ENCODE results near the gene ZNF230.
A peak's percentile ranks its signal among the peaks of the same experiment; 100 is the strongest.

ZNF230 gene

DNA sequence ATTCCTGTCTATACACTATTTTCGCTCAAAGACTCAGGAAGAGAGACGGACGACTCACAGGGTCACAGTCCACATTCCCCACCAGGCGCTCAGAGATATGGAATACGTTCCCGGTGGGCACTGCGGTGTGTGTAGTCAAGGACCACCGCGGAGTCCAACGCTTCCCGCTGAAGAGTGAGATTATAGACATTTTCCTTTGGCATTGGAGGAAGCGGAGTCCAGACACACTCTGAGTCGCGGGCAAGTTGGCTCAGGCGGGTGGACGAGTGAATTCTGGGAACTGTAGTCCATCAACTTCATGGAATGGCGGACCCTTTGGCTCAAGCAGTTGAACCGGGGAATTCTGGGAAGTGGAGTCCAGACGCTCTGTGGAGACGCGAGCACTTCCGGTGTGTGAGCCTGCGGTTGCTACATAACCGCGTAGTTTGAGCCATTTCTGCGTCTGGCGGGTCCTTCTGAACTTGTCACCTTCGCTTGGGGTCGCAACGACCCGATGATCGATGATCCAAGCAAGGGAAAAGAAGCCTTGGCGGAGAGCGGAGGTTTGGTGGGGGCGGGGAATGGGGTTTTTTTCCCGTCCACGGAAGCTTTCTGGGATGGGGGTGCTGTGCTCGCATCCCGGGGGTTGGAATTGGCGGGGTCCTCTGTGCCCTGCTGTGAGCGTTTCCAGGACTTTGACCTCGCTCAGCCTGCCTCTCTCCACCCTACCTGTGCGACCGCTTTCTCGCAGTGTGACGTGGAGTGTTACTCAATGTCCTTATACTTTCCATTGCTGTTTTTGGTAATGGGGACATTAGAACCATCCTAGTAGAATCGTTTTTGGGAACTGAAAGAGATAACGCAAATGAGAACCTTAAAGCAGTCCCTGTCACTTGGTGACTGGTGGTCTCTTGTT is at the start of gene ZNF230:
TSS of gene ZNF230 (plus strand) at position 392 of the 895 bp plus-strand sequence. CDS start 4,122 bp downstream, outside the sequence.
- peak; percentile 90 for DNase-seq (ENCODE audit: extremely low read depth, low read depth)
- TF ChIP-seq, protein P1, sequence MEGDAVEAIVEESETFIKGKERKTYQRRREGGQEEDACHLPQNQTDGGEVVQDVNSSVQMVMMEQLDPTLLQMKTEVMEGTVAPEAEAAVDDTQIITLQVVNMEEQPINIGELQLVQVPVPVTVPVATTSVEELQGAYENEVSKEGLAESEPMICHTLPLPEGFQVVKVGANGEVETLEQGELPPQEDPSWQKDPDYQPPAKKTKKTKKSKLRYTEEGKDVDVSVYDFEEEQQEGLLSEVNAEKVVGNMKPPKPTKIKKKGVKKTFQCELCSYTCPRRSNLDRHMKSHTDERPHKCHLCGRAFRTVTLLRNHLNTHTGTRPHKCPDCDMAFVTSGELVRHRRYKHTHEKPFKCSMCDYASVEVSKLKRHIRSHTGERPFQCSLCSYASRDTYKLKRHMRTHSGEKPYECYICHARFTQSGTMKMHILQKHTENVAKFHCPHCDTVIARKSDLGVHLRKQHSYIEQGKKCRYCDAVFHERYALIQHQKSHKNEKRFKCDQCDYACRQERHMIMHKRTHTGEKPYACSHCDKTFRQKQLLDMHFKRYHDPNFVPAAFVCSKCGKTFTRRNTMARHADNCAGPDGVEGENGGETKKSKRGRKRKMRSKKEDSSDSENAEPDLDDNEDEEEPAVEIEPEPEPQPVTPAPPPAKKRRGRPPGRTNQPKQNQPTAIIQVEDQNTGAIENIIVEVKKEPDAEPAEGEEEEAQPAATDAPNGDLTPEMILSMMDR (IDR thresholded peaks at IDR 0.05; ENCODE audit: low read depth, low read length, missing control alignments) = no peak
- H3K4me3 ChIP-seq (replicated peaks; ENCODE audit: low read depth, low read length) = peak within 1 kb of the TSS; percentile 72

DNA sequence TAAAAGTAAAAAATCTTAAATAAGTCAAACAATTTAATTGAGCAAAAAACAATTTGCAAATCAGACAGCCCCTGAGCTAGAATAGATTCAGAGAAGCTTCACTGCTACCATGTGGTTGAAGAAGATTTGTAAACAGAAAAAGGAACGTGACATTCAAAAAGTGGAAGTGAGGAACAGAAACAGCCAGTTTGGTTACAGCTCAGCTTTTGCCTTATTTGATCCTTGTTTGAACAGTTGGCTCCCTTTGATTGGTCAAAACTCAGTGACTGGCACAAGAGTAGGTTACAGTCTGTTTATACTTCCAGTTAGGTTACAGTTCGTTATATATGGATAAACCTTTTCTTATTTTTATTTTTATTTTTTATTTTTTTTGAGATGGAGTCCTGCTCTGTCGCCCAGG is 45.9 kb upstream of the ZNF230 start:
- no peak overlapping the region for H3K4me3 ChIP-seq (replicated peaks; ENCODE audit: low read depth, low read length)
- DNase-seq (ENCODE audit: extremely low read depth, low read depth) = no peak
- TF ChIP-seq, protein P1 (IDR thresholded peaks at IDR 0.05; ENCODE audit: low read depth, low read length, missing control alignments) = no peak

DNA sequence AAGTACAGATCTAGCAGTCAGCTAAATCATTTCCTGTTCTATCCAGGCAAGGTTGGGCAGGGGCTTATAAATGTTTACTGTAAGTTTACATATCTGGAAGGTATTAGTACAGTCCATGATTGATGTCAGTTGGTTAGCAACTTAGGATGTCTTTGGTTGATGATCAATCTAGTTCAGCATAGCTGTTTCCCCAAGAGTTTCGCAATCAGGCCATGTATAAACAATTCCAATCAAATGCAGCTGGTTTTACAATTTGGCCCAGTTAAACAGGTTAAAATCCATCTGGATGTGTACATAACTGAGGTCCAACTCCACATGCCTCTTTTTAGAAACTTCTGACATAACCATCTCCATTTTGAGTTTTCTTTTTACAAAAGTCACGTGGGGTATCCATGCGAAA is 44.9 kb upstream of the ZNF230 start:
- no peak overlapping the region for H3K4me3 ChIP-seq (replicated peaks; ENCODE audit: low read depth, low read length)
- DNase-seq (ENCODE audit: extremely low read depth, low read depth) = peak; percentile 66
- TF ChIP-seq, protein P1 (IDR thresholded peaks at IDR 0.05; ENCODE audit: low read depth, low read length, missing control alignments) = no peak

DNA sequence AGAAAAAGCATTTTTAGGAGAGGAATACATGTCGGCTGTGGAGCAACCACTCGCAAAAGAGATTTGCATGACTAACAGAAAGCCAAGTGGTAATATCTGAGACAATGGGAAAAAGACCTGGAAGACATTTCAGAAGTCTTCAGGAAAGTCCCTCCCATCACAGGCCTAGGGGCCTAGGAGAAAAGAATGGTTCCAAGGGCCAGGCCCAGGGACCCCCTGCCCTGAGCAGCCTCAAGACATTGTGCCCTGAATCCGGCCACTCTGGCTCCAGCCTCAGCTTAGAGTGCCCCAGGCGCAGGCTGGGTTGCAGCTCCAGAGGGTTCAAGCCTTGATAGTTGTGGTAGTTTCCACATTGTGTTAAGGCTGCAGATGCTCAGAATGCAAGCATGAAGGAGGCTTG is 42.3 kb upstream of the ZNF230 start:
- TF ChIP-seq, protein P1 (IDR thresholded peaks at IDR 0.05; ENCODE audit: low read depth, low read length, missing control alignments) = no peak

DNA sequence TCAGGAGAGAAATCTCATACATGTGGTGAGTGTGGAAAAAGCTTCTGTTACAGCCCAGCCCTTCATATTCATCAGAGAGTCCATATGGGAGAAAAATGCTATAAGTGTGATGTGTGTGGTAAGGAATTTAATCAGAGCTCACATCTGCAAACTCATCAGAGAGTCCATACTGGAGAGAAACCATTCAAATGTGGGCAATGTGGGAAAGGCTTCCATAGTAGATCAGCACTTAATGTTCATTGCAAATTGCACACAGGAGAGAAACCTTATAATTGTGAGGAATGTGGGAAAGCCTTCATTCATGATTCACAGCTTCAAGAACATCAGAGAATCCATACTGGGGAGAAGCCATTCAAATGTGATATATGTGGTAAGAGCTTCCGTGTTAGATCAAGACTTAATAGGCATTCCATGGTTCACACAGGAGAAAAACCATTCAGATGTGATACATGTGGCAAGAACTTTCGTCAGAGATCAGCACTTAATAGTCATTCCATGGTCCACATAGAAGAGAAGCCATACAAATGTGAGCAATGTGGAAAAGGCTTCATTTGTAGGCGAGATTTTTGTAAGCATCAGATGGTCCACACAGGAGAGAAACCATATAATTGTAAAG is 36.6 kb upstream of the ZNF230 start:
- H3K4me3 ChIP-seq (replicated peaks; ENCODE audit: low read depth, low read length) = no peak overlapping the region
- TF ChIP-seq, protein P1 (IDR thresholded peaks at IDR 0.05; ENCODE audit: low read depth, low read length, missing control alignments) = no peak
- DNase-seq (ENCODE audit: extremely low read depth, low read depth) = no peak

More for the DNA sequence above, 42.3 kb upstream of the ZNF230 start:
- no peak for DNase-seq (ENCODE audit: extremely low read depth, low read depth)
- H3K4me3 ChIP-seq (replicated peaks; ENCODE audit: low read depth, low read length) = no peak overlapping the region

DNA sequence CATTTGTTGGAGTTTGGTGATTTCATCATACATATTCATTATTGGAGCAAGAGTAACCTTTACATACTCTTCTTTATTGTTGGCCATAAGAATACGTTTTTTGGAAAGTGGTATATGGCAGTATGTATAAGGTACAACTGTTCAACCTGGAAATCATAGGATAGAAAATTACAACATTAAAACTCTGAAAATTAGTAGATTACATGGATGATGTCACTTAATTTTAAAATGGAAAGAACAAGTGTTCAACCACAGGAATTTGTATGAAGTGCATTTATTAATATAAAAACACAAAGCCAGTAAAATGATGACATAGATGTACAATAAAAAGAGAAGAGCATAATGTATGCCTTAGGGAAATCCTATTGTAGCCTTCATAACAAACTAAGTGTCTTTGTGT is 26.0 kb upstream of the ZNF230 start:
- no peak for DNase-seq (ENCODE audit: extremely low read depth, low read depth)
- TF ChIP-seq, protein P1 (IDR thresholded peaks at IDR 0.05; ENCODE audit: low read depth, low read length, missing control alignments) = no peak

More for the DNA sequence above, 26.0 kb upstream of the ZNF230 start:
- no peak overlapping the region for H3K4me3 ChIP-seq (replicated peaks; ENCODE audit: low read depth, low read length)

All from HFF-Myc (cell line).